NCI-H1048 (cell line): ENCODE measurements around the gene DAPK2.
"Not testable (repeated sequence)": the region's sequence is repeated elsewhere in the genome, so short reads cannot be mapped to it uniquely, and the experiment has no call there.

Source experiments
- DNase-seq: peaks from one replicate; lab custom pipeline; 2025; lab: John Stamatoyannopoulos, UW

Gene DAPK2

GRCh38 chr15:63915209-63915872, 130.9 kb downstream of the DAPK2 start:
- DNase-seq = no peak

- DNase-seq = no peak
These were observed 132.4 kb downstream of the DAPK2 start for GRCh38 chr15:63913786-63914315.

DNA sequence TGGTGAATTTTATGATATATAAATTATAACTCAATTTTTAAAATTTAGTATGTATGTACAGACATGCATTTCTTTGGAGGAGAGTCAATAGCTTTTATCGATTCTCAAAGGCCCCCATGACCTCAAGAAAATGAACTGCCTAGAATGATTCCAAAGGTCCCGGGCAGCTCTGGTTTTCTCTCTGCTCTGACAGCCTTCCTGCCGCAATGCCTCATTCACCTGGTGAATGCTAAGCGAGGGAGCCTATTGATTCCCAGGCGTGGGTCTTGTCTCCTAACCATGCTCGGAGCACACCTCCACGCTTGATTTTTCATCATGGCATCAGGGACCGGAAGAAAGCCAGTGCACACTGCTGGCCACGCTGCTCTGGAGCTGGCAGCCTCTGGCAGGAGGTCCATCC, 132.9 kb downstream of the DAPK2 start:
- no peak for DNase-seq

DNA sequence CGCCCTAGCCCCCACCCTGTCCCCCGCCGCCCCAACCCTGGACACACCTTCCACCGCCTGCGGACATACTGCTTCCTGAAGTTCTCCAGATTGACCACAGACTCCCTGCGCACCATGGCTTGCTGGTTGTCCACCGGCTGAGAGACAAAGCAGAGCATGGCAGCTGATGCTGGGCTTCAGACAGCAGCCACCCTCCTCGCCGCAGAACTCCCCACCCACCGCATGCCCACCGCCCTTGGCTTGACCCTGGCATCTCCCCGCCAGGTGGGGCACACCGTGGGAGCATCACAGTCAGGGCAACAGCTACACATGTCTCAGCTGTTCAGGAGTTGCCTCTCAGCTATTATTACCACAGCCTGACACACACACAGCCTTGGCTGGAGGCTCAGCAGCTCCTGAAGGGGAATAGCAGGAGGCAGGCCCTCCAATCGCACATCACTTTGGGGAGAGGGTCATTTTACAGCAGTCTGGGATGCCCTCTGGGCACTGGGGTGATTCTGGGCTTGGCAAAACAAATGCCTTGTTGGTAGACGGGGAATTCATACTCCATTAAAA, 134.1 kb downstream of the DAPK2 start:
- no peak for DNase-seq

GRCh38 chr15:63911160-63911559, 135.1 kb downstream of the DAPK2 start:
- DNase-seq = no peak

- no peak for DNase-seq
These were observed 136.4 kb downstream of the DAPK2 start for GRCh38 chr15:63909819-63910437.

- no peak for DNase-seq
These were observed 137.3 kb downstream of the DAPK2 start for GRCh38 chr15:63908991-63909390.

GRCh38 chr15:63908281-63908680, 138.0 kb downstream of the DAPK2 start:
- DNase-seq = no peak

GRCh38 chr15:63907521-63907920, 138.8 kb downstream of the DAPK2 start:
- no peak for DNase-seq

DNA sequence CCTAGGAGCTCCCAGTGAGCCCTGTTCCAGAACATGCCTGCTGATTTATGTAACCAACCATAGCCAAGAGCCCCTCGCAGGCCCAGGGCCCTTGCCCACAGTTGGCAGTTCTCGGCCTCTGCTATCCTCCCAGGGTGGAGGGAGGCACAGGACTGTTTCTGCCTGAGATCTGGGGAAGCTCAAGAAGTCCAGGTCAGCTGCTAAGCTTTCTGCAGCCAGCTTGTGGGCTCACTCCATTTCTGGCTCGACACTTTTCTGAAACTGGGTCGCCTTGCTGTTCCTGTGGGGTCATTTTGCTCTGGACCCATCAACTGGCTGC, 140.1 kb downstream of the DAPK2 start:
- DNase-seq = no peak

- DNase-seq = no peak
These were observed 140.6 kb downstream of the DAPK2 start for GRCh38 chr15:63905558-63906265.

DNA sequence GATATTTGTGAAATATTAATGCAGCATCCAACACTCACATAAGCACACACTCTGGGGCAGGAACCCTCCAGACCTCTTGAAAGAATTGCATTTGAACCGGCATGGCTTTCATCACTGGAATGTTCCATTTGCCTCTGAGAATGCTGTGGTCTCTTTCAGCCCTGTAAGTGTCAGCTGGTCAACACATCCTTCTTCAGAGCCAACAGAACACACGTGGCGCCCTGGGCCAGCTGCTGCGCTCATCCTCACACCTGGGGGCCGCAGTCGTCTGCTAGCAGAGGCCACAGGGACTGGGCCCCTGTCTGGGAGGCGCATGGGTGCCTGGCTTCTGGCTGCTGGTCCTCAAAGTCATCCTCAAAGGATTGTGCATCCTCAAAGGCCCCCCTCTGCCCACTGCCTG, 141.2 kb downstream of the DAPK2 start:
- no peak for DNase-seq

DNA sequence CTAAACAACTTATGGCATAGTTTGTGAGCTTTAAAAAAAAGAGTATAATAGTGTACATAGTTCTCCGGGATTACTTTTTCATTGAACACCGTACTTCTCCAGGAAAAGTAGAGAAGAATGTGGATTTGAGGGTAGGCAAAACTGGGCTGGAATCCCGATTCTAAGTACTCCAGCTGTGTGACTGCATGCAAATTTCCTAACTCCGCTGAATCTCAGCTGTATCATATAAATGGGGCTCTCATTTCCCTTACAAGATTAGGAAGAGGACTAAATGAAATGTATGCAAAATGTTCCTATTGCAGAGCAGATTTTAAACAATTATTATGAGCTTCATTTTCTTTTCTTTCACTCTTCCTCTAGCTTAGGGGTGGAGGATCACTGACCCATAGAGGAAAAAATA, 142.2 kb downstream of the DAPK2 start:
- DNase-seq = no peak

DNA sequence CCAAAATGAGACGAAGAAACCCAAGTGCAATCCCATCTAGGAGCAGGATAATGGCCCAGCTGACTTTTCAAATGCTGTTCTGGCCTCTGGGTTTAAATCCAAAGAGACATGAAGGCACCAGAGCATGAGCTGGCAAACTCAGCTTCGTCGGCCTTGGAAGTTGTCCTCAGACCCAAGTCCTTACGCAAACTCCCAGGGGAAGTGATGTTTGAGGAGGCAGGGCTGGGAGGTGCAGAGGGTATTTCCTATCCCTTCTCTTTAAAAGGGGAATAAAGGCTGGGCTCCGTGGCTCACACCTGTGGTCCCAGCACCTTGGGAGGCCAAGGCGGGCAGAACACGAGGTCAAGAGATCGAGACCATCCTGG, 143.6 kb downstream of the DAPK2 start:
- no peak for DNase-seq

DNA sequence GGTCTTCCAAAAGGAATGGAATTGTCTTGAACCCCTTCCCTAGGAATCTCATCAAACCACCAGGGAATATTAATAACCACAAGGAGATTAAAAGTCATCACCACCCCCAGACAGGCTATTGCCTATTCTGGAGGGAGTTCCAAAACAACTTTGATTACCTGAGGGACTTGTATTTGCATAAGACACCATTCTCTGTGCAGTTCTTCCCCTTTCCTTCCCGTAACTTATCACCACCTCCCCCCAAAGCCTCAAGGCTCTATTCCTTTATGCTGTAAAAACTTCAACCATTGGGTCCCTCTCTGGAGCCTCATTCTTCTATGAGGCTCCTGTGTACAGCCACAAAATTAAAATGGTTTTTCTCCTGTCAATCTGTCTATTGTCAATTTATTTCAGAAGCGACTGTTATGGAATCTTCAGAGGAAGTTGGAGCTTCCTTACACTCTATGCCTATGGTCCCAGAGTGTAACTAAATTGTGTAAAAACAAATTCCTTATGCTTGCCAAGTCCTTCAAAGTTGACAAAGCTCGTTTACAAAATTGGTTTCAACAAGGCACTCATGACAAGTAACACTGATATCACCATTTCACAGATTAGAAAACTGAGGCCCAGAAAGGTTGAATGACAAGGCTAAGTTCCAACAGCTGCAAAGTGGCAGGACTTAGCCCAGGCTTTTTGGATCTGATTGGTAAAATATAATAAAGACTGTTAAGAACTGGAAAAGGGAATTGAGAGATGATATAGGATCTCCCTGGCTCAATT, 144.2 kb downstream of the DAPK2 start:
- DNase-seq = no peak

GRCh38 chr15:63900306-63900705, 146.0 kb downstream of the DAPK2 start:
- DNase-seq = no peak

DNA sequence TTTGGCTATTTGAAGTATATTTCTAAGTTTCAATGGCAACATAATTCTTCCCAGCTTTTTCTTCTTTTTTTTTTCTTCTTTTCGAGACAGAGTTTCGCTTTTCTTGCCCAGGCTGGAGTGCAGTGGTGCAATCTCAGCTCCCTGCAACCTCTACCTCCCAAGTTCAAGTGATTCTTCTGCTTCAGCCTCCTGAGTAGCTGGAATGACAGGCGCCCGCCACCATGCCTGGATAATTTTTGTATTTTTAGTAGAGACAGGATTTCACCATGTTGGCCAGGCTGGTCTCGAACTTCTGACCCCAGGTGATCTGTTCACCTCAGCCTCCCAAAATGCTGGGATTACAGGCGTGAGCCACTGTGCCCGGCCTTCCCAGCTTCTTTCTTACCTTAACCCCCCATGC, 146.7 kb downstream of the DAPK2 start:
- not testable (repeated sequence) for DNase-seq

GRCh38 chr15:63899193-63899592, 147.1 kb downstream of the DAPK2 start:
- no peak for DNase-seq

- no peak for DNase-seq
These were observed 149.8 kb downstream of the DAPK2 start for GRCh38 chr15:63896336-63897115.

- DNase-seq = no peak
These were observed 150.5 kb downstream of the DAPK2 start for GRCh38 chr15:63895787-63896218.

DNA sequence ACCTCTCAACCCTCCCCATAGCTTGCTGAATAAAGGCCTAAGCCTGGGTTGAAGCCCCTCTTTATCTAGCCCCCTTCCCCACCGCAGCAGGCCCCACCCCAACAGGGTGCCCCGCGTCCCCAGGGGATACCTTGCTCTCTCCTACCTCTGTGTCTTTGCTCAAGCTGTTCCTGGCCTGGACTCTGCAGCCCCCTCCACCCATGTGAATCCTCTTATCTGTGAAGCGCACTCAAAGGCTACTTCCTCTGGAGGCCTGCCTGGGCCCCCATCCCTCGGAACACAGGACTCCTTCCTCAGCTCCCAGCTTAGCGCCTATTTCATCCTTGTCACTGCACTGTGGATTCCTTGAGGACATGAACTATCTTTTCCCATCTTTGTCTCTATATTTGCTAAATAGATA, 151.1 kb downstream of the DAPK2 start:
- DNase-seq = no peak

GRCh38 chr15:63894662-63894949, 151.7 kb downstream of the DAPK2 start:
- no peak for DNase-seq
